GM12873 (cell line): ENCODE measurements around the gene NR5A2.

Source experiments
- TF ChIP-seq, protein P1 (sequence below): IDR thresholded peaks from 2 replicates; pipeline ENCODE4 v1.5.1; 2012; ENCODE audit warnings: low read depth, mild to moderate bottlenecking, moderate library complexity, low read length, control low read depth; ENCODE audit not compliant: insufficient read depth; ENCODE audit errors: missing control alignments

NR5A2 gene

DNA sequence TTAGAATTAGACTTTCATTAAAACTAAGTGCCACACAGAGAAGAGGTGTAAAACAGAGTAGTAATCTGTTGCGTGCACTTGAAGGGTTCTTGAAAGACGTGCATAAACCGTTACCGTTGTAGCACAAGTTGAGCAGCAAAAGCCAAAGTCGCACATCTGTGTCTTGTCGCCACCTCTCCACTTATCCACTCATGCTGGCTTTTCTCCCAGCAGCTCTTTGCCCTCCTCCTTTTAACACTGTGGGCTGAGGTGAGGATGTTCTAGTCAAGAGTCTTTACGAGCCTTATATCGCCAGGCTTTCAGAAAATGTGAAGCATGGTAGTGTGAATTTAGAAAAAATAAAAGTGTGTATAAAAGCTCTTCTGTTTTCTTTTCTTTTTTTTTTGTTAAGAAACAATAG, 48.0 kb downstream of the NR5A2 start:
- TF ChIP-seq, protein P1, sequence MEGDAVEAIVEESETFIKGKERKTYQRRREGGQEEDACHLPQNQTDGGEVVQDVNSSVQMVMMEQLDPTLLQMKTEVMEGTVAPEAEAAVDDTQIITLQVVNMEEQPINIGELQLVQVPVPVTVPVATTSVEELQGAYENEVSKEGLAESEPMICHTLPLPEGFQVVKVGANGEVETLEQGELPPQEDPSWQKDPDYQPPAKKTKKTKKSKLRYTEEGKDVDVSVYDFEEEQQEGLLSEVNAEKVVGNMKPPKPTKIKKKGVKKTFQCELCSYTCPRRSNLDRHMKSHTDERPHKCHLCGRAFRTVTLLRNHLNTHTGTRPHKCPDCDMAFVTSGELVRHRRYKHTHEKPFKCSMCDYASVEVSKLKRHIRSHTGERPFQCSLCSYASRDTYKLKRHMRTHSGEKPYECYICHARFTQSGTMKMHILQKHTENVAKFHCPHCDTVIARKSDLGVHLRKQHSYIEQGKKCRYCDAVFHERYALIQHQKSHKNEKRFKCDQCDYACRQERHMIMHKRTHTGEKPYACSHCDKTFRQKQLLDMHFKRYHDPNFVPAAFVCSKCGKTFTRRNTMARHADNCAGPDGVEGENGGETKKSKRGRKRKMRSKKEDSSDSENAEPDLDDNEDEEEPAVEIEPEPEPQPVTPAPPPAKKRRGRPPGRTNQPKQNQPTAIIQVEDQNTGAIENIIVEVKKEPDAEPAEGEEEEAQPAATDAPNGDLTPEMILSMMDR: no peak

GRCh38 chr1:200075938-200076546, 48.5 kb downstream of the NR5A2 start:
- TF ChIP-seq, protein P1: no peak

GRCh38 chr1:200079232-200079940, 51.9 kb downstream of the NR5A2 start:
- TF ChIP-seq, protein P1: no peak

DNA sequence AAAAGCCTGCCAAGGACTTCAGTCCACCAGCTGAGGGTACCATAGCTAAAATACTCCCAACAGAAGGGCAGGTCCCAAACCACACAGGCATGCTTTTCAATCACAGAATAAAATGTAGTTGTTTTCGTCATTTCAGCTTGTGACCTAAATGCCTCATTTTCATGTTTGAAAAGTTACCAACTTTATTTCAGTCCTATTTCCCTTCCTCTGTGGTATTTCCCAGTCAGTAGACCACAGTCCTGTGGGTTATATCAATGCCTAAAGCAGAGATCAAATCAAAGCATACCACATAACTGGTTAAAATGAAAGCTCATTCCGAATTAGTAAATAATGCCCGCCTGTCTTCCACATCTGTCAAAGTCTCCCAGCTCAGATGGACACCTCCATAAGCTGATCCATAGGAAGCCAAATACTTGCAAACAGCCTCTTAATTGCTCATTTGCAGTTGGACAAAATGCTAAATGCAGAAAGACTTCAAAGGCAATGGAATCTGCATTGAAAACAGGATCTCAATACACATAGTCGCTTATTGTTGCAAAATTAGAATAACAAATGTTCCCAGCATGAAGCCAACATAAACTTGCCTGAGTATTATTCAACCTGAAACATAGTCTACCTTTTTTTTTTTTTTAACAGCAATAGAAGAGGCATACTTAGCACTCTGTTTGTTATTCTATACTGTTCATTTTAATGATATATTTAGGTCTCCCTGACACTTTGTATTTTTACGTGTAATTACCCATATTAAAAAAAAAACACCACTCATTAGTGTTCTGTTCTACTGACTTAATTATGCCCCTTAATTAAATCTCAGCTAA, 53.9 kb downstream of the NR5A2 start:
- TF ChIP-seq, protein P1: no peak

- TF ChIP-seq, protein P1: no peak
Observed at GRCh38 chr1:200081969-200082245, 54.4 kb downstream of the NR5A2 start.

DNA sequence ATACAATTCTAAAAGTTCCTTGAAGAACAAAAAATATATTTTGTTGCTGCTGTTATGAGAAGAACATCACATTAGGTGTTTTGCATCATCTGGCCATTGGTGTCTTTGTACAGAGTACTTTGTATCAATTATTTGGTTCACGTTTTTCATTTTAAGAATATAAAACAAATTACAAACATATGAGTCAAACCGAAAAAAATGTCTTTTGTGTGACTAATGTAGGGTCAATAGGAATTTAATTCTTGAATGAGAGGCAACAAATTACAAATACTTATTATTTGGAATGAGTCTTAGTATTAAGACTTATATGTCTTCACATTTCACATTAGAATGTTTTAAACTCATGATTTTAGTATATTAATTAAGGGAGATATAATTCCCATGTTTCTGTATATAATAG, 54.8 kb downstream of the NR5A2 start:
- TF ChIP-seq, protein P1: no peak
